K562 (cell line): ENCODE measurements around the gene KDELR3. TPM values are rescaled to one million over a fixed set of nuclear protein-coding genes. Genes with fewer than 3 reads are reported as not detected.

ENCODE experiments used
- ATAC-seq: fragments of 200-7000 bp; cut with Tn5 transposase; 3 replicates; pipeline ENCODE4 v1.9.1; 2020; ENCODE audit warnings: moderate library complexity
- BruUV-seq: library from RNA; stranded (reverse); fragments of 400-500 nt; replicated peaks from 2 replicates; lab custom pipeline; 2021; lab: Mats Ljungman, UMichigan
- CTCF ChIA-PET: fragments of 300-600 bp; formaldehyde crosslinking; extraction: SDS; loops from one replicate; lab custom pipeline; 2021; ENCODE audit warnings: low intra/inter-chr PET ratio; lab: Yijun Ruan, JAX
- POLR2A ChIA-PET: fragments of 300-600, 350-650 bp; sonication (Branson Sonifier 250); formaldehyde crosslinking; extraction: SDS; loops from one replicate; lab custom pipeline; 2021; ENCODE audit warnings: antibody characterized with exemption, inconsistent platforms; lab: Yijun Ruan, JAX
- DNase-seq, 4 experiments: peaks; one replicate each; pipeline versions ENCODE4 v3.0.0 to v3.0.0-alpha.2; 2011 to 2018; ENCODE audit warnings: low spot score in 3 of 4, mixed read lengths in 3 of 4; ENCODE audit errors: extremely low read depth in 1 of 4
- FAIRE-seq: peaks from 2 replicates; lab custom pipeline; 2011; peaks lifted over from hg19 to GRCh38; lab: Jason Lieb, UNC
- H2AFZ ChIP-seq: 2 replicates; pipeline ENCODE4 v1.6.0; 2011; ENCODE audit warnings: low read depth, low read length, control low read depth, inconsistent platforms
- H3K27ac ChIP-seq: fragments of 200-600 bp; 3 replicates; pipeline ENCODE4 v1.8.0; 2011; ENCODE audit warnings: low read depth, mild to moderate bottlenecking, control low read depth, inconsistent platforms, low read length, moderate library complexity, mixed read lengths; ENCODE audit errors: extremely low read depth
- H3K27me3 ChIP-seq, 2 experiments: fragments of 300-600 bp in 1 of 2; 2 replicates in 1 of 2; 3 replicates in 1 of 2; pipeline versions ENCODE4 v1.6.0 to v1.8.0; 2011; ENCODE audit warnings: inconsistent platforms in 2 of 2, low read length in 2 of 2, mild to moderate bottlenecking in 1 of 2, mixed read lengths in 1 of 2, moderate library complexity in 1 of 2; ENCODE audit not compliant: control insufficient read depth in 2 of 2, insufficient read depth in 2 of 2
- H3K36me3 ChIP-seq: fragments of 300-600 bp; 3 replicates; pipeline ENCODE4 v1.8.0; 2011; ENCODE audit warnings: mild to moderate bottlenecking, low read length, inconsistent platforms; ENCODE audit not compliant: control insufficient read depth, insufficient read depth
- H3K4me1 ChIP-seq, 2 experiments: fragments of 200-600 bp in 1 of 2; replicated peaks in 1 of 2; 2 replicates in 1 of 2; 3 replicates in 1 of 2; pipeline versions ENCODE4 v1.5.1 to v1.8.0; 2011; ENCODE audit warnings: inconsistent platforms in 2 of 2, low read length in 2 of 2, mild to moderate bottlenecking in 1 of 2, mixed read lengths in 1 of 2, moderate library complexity in 1 of 2; ENCODE audit not compliant: control insufficient read depth in 2 of 2, insufficient read depth in 2 of 2
- H3K4me2 ChIP-seq: 2 replicates; pipeline ENCODE4 v1.6.1; 2011; ENCODE audit warnings: low read length, control low read depth, inconsistent platforms, mixed read lengths; ENCODE audit not compliant: insufficient read depth
- H3K4me3 ChIP-seq: fragments of 200-600 bp; sonication (generic), shearing (Covaris generic); 2 replicates; pipeline ENCODE4 v1.5.1; 2016; ENCODE audit warnings: control low read depth, inconsistent platforms
- H3K79me2 ChIP-seq: fragments of 200-600 bp; 3 replicates; pipeline ENCODE4 v1.8.0; 2011; ENCODE audit warnings: low read length, inconsistent platforms; ENCODE audit not compliant: control insufficient read depth, insufficient read depth
- H3K9ac ChIP-seq, 2 experiments: 2 replicates each; pipeline versions ENCODE4 v1.6.0 to v1.6.1; 2011; ENCODE audit warnings: low read depth in 2 of 2, low read length in 2 of 2, control low read depth in 1 of 2, inconsistent platforms in 1 of 2, mild to moderate bottlenecking in 1 of 2, mixed read lengths in 1 of 2; ENCODE audit not compliant: insufficient read depth in 1 of 2
- H3K9me1 ChIP-seq: one replicate; pipeline ENCODE4 v1.6.0; 2011; ENCODE audit warnings: inconsistent platforms, mild to moderate bottlenecking, low read length, moderate library complexity; ENCODE audit not compliant: control insufficient read depth, insufficient read depth
- H3K9me3 ChIP-seq: replicated peaks from 2 replicates; pipeline ENCODE4 v1.5.1; 2011; ENCODE audit warnings: low read depth, low read length, inconsistent platforms; ENCODE audit not compliant: control insufficient read depth, insufficient read depth
- H4K20me1 ChIP-seq: replicated peaks from 2 replicates; pipeline ENCODE4 v1.6.1; 2011; ENCODE audit warnings: low read length, inconsistent platforms, mixed read lengths; ENCODE audit not compliant: control insufficient read depth, insufficient read depth
- C11orf30 ChIP-seq: fragments of 450-650 bp; IDR thresholded peaks from 2 replicates; pipeline ENCODE4 v1.6.1; 2016; ENCODE audit warnings: low read depth, mild to moderate bottlenecking
- MAFF ChIP-seq: IDR thresholded peaks from 2 replicates; pipeline ENCODE4 v1.6.1; 2012; ENCODE audit warnings: low read length, improper control_type of control experiment
- MAFG ChIP-seq: fragments of 450-650 bp; conservative IDR thresholded peaks from 2 replicates; pipeline ENCODE4 v1.6.1; 2016; ENCODE audit warnings: missing genetic modification characterization, missing compliant biosample characterization
- MAFK ChIP-seq: IDR thresholded peaks from 2 replicates; pipeline ENCODE4 v1.6.1; 2011; ENCODE audit warnings: low read length, improper control_type of control experiment
- NFE2 ChIP-seq: IDR thresholded peaks from 2 replicates; pipeline ENCODE4 v1.6.1; 2014; ENCODE audit warnings: antibody characterized with exemption, low read depth
- NFRKB ChIP-seq: fragments of 450-650 bp; IDR thresholded peaks from 2 replicates; pipeline ENCODE4 v1.6.1; 2016; ENCODE audit warnings: low read depth
- POLR2B ChIP-seq: fragments of 450-650 bp; IDR thresholded peaks from 2 replicates; pipeline ENCODE4 v1.6.1; 2018; ENCODE audit warnings: low read depth; ENCODE audit not compliant: partially characterized antibody
- RBFOX2 ChIP-seq: fragments of 200-400 bp; formaldehyde crosslinking; IDR thresholded peaks from 2 replicates; pipeline ENCODE4 v1.6.1; 2017; ENCODE audit warnings: low read depth, mild to moderate bottlenecking, low read length, moderate library complexity
- UBTF ChIP-seq, 2 experiments: IDR thresholded peaks; 2 replicates each; pipeline ENCODE4 v1.6.1; 2012; ENCODE audit warnings: improper control_type of control experiment in 2 of 2, low read depth in 2 of 2, low read length in 2 of 2, borderline replicate concordance in 1 of 2
- ZNF316 ChIP-seq: fragments of 450-650 bp; IDR thresholded peaks from 2 replicates; pipeline ENCODE4 v1.6.1; 2016
- WGBS: fragments of 100-300 bp; shearing (Covaris generic); methylation state at CpG from one replicate; pipeline ENCODE4 v1.1.6; 2016; ENCODE audit warnings: low coverage, mixed read lengths; ENCODE audit not compliant: insufficient coverage; ENCODE audit errors: missing lambda C conversion rate; 5-methylcytosine and 5-hydroxymethylcytosine counted together
- in situ Hi-C: fragments of 300-500 bp; cut with MboI; formaldehyde crosslinking; loops from 4 replicates; pipeline ENCODE4 v1.15.0; 2018; ENCODE audit warnings: inconsistent platforms, mixed read lengths
- intact Hi-C: fragments of 100-400 bp; cut with micrococcal nuclease; formaldehyde crosslinking; loops from 2 replicates; pipeline ENCODE4 v1.14.2; 2022
- polyA plus RNA-seq, 8 experiments: library from polyadenylated mRNA; depleted of rRNA in 4 of 8; stranded (reverse) in 5 of 8; unstranded in 3 of 8; fragments of >200 nt; fragmentation: Nextera tagmentation in 2 of 8; fragmentation: Illumina TruSeq in 1 of 8; extraction: Ambion mirVana in 2 of 8; extraction: Trizol in 1 of 8; gene quantifications; 2 replicates each; pipeline versions ENCODE4 v1.2.1 to v1.2.3, GENCODE V29; 2011 to 2014; ENCODE audit warnings: inconsistent platforms in 1 of 8, missing spikeins in 1 of 8
- total RNA-seq, 7 experiments: library from RNA; depleted of rRNA in 6 of 7; stranded (reverse); fragments of >200 nt in 6 of 7; fragmentation: Illumina TruSeq in 2 of 7; extraction: Trizol in 2 of 7; gene quantifications; 2 replicates each; pipeline versions ENCODE4 v1.2.1 to v1.2.3, GENCODE V29; 2011 to 2021; ENCODE audit warnings: low replicate concordance in 1 of 7

Gene KDELR3
- total and polyA plus RNA-seq, 9 of the 15 experiments (the other 6 are each of a cell fraction or from before 2014, with no cell fraction given), result 7.1 to 44.8 (median 9.6) TPM

- FAIRE-seq, result no peak
Observed at GRCh38 chr22:38490475-38490874, 22.6 kb downstream of the KDELR3 start.

More at GRCh38 chr22:38490475-38490874, 22.6 kb downstream of the KDELR3 start:
- no peak overlapping the region for H2AFZ ChIP-seq
- DNase-seq, result no peak
- H4K20me1 ChIP-seq, result no peaks in the 10 kb centered on the region
- intact Hi-C loops, result no loop called here
- peaks cover 94% of the 10 kb centered on the region for H3K36me3 ChIP-seq
- peaks cover 3% of the 10 kb centered on the region for H3K79me2 ChIP-seq
- no peaks in the 10 kb centered on the region for H3K4me1 ChIP-seq
- H3K4me2 ChIP-seq, result no peak overlapping the region
- no peak overlapping the region for H3K4me3 ChIP-seq
- peak; percentile 54 for ATAC-seq
- CTCF ChIA-PET, result no interaction called here
- no peaks in the 10 kb centered on the region for H3K9me3 ChIP-seq
- peak overlapping the region; percentile 53; the same call in 2 of the 3 replicates for H3K27ac ChIP-seq
- 60% methylated on average over 2 of the region's 2 CpGs for WGBS
- H3K9ac ChIP-seq, result no peak overlapping the region
- POLR2A ChIA-PET, result interaction anchor here (0.9 to 2.9 kb wide), 6 partner anchors 8 to 17 kb away, joined by 3 to 13 read pairs (median 5); no protein-coding TSS in a partner anchor
- TF ChIP-seq MAFF (peak; percentile 19; the same call in 1 of the 2 replicates), RBFOX2 (peak; percentile 26; the same call in 1 of the 2 replicates), NFE2 (peak; percentile 71), POLR2B (peak; percentile 24), C11orf30 (peak; percentile 67), MAFK (peak; percentile 16; the same call in 1 of the 2 replicates), UBTF (IDR thresholded peaks at IDR 0.05; ENCODE audit: borderline replicate concordance in 1 of 2, low read depth in 2 of 2, low read length in 2 of 2) (no peak), ZNF316 (peak; percentile 65), NFRKB (no peak), MAFG (tag) (peak; percentile 52; the same call in 1 of the 2 replicates)
- TF ChIP-seq, all 486 proteins: peak for 8
- Histone ChIP-seq H3K9me1 (peaks cover 3% of the 10 kb centered on the region), H3K27me3 (no peaks in the 10 kb centered on the region)
- in situ Hi-C loops, result no loop called here
- no TSS peak for BruUV-seq
